Stimulated activated CD8-positive, alpha-beta memory T cell treated with anti-CD3 and anti-CD28 coated beads, Interleukin-2, amount 100 ng/mL, for 48 hours (primary cell): ENCODE measurements around the gene ANO3.

Experiments used
- DNase-seq, 2 donors: peaks; one replicate each; pipeline ENCODE4 v3.0.0-alpha.2; 2020; ENCODE audit warnings: low read depth in 2 of 2

Gene ANO3

DNA sequence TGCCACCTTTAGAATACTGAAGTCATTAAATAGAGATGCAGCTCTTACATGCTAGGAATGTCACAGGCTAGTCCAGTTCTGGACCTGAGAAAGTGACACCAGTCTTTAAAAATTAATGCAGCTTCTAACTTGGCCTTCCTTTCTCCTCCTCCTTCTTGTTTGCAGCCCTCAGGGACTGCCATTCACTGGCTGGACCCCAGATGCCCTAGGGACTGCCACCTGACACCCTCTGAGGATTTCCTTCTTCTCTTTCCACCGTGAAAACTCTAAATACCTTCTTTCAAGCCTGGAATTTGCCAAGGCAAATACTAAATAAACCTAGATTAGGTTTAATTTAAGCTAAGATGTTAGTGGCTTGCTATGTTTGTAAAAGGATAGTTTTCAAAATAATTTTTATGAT lies 161.7 kb downstream of the ANO3 start:
- no peak for DNase-seq

DNA sequence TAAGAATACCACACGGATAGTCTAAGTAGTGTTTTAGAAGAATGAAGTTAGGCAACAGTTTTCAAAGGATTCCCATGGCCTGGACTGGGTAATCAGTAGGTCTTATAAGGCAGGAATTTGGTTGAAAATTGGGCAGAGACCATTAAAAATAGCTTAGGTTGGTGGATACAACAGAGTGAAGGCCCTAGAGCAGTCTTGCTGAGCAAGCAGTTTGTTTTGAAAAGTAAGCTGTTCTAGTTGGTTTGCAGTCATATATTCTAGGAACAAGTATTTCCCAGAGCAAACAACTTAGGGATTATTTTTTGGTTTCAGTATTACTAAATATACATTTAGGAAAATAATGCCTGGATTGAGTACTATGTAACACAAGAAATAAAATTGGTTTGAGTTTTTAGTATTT lies 175.3 kb downstream of the ANO3 start:
- no peak for DNase-seq

DNA sequence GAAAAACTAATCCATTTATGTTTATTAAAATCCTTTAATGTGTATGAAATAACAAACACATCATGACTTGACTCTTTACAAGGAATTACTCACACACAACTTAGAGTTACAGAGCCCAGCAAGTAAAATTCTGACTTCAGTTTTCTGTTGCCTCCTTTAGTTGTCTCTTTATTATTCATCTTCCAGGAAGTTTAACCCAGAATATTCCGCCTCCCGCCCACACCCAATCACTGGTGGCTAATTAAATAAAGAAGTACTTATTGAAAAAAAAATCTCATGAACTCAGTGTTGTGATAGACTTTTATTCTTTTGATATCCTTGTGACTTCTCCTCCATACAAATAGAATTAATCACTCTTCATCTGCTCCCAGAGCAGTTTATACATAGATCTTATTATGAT lies 178.2 kb downstream of the ANO3 start:
- DNase-seq = no peak

DNA sequence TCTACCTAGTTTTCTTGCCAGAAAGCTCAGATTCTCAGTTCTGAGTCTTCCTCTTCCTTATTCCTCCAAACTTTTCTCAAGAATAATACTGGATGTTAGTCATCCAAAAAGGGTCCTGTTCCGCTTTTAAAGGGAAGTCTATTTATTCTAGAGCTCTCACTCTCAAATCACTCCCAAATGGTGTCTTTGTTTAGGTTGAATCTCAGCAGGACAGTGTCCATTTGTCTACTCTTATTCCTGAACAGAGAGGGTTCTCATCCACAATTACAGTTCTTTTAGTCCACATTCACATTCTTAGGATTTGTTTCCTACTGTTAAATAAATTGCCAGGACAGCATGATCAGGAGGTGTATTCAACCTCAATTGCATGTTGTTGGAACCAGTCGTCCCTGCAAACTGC lies 178.8 kb downstream of the ANO3 start:
- no peak for DNase-seq

DNA sequence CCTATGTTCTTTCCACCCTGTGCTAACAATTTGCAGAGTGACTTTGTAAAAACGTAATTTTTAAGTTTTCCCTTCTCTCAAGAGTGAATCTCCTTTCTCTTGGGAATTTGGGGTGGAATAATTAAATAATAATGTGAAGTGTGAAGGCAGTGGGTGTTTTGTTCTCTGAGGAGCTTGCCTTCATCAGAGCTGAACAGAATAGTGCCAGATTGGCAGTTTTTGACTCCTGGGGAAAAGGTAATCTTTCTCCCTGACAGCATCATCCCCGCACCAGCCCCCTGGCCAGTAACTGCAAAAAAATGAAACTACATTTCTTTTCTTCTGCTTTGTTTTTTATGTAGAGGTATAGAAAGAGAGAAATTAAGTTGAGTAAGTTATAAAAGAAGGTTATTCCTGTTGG lies 180.3 kb downstream of the ANO3 start:
- DNase-seq = no peak

DNA sequence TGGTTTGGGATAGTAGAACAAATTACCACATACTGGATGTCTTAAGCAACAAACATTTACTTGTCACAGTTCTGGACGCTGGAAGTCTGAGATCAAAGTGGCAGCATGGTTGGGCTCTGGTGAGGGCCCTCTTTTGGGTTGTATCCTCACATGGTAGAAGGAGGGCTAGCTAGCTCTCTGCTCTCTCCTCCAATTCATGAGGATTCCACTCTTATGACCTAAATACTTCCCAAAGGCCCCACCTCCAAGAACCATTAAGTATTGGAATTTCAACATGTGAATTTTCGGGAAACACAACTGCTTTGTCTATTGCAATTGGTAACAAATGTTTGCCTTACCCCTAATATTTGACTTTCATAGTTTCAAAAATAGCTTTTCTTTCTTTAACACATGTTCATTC lies 187.5 kb downstream of the ANO3 start:
- DNase-seq = no peak

DNA sequence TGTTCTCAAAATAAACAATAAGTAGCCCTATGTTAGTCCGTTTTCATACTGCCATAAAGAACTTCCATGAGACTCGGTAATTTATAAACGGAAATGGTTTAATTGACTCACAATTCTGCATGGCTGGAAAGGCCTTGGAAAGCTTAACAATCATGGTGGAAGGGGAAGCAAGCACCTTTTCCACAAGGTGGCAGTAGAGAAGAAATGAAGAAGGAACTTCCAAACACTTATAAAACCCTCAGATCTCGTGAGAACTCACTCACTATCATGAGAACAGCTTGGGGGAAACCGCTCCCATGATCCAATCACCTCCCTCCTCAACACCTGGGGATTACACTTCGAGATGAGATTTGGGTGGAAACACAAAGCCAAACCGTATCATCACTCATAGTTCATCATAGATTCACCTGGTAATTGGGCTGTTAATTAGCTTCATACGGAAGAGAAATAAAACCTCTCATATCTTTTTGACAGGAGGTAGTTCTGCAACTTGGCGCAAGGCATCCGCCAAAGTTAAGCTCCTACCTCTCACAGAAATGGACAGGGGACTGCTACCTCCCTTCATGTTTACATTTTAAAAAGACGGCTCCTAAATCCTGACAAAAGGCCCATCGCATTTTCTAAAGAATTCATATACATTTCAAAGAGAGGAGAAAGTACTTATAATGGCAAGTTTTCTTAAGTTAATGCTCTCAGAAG lies 191.1 kb downstream of the ANO3 start:
- no peak for DNase-seq

DNA sequence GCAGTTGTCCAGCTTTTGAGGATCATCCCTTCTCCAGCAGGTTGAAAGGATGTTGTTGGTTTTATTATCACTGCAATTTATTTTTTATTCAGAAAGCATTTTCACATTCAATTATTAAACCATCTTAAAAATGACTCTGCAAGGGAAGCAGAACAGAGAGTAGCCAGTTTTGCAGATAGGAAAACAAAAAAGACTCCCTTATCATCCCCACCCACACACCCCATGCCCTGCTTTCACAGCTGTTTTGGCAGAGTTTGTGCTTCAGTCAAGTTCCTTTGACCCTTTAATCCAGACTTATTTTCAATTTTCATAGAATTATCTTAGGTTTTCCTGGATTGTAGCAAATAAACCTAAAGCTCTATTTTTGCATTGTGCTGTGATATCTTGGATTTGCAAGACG lies 195.8 kb downstream of the ANO3 start:
- DNase-seq = no peak

DNA sequence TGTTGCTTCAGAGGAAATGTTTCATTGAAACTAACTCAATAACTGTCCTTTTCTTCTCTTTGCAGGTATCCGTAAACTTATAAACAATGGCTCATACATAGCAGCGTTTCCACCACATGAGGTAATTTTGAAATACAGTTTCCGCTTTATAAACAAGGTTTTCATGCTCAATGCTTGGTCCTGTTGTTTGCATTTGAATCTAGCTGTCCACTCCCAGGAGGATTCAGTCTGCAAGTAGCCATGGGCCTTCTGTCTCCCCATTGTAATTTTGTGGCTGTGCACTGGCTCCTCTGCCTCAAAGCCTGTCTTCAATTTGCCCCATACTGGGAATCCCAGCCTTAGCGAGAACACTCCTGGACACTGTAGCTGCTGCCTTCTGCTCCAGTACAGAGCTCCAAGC lies 205.4 kb downstream of the ANO3 start:
- DNase-seq = no peak

DNA sequence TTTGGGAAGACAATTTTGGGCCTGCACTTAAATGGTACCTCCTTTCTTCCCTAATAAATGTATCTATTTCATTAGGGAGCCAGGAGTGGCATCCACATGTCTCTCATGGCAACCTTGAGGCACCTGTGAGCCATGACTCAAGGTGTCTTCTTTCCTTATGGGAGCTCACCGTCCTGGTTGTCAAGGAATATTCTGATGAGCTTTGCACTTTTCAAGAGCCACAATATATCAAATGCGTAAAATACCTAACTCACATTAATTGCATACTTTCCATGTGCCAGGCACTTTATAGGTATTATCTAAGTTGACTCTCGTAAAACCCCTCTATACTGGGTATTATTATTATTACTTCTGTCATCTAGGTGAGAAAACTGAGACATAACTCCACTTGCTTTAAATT lies 207.6 kb downstream of the ANO3 start:
- no peak for DNase-seq

DNA sequence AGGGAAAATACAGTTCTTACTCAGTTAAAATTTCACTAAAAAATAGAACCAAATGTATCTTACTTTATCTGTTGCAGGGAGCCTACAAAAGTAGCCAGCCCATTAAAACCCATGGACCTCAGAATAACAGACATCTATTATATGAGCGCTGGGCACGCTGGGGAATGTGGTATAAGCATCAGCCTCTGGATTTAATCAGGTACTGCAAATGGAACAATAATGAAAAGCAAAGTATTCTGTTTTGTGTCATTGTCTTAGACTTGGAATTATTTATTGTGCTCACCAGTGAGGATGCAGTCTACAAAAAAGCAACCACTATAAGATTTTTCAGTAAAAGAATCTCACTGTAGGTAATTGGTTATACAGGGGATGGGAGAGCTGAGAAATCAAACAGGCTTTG lies 209.9 kb downstream of the ANO3 start:
- DNase-seq = no peak

DNA sequence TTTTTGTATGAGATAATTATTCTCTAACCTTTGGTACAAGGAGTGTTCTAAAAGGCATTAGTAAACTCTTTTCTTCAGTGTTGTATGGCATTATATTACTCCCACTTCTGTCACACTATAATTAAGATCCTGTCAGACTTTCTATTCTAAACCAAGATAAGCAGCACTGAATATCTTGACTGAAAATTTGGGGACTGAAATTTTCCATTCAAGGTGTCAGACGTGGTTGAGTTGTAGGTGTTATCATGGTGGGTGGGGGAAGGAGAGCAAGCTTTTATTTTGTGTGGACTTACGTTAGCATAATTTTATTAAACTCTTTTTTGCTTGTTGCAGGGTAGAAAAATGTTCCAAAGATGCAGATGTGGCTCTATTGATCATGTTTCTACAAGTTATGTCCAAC lies 217.2 kb downstream of the ANO3 start:
- DNase-seq = no peak

DNA sequence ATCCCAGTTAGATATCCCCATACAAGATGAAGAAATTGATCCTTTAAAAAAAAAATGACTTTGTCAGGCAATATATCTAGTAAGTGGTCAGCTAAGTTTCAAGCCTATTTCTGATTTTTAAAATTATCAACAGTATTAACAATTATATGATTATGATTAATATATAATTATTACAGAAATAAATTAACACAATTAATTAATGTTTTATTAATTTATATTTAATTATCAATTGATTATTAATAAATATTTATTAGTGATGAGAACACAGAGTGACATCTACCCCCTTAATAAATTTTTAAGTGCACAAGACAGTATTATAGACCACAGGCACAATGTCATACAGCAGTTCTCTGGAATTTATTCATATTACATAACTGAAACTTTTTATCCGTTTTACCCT lies 218.1 kb downstream of the ANO3 start:
- no peak for DNase-seq

DNA sequence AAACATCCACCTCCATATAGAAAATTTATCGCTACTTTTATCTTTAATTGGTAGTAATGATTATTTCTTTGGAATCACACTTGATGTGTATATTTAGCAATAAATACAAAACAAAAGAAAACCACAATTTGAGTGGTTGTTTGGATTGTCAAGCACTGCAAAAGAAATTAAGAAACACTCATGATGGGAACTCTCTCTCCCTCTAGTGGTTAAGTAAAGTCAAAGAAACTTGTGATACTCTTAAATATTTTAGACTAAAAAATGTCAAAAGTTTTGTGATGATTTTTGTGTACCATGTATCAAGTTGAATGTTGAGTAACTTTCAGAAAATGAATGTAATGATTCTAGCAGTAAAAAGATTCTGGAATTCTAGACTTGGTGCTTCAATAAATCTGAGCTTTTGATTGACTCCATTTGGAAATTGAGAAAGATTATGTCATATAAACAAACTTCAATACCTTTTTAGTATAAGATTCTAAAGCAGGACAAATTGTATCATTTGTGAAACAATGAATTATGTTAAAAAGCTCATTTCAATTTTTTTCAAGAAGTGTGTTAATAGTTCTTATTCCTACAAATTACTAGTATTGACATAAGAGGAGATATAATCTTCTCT lies 219.4 kb downstream of the ANO3 start:
- no peak for DNase-seq

DNA sequence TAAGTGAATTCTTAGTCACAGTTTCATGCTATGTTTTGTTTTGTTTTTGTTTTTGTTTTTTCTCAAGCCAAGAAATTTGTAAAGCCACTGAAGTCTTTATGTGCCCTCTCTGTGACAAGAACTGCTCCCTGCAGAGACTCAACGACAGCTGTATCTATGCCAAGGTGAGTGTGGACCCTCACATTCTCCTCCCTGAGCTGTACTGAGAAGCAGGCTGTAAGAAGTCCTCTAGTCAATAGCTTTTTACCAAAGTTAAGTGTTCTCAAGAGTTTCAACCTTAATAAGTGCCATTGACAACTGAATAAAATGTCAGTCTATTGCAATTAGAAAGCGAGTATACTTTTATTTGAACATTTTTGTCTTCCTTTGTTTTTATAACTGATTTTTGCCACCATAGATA lies 221.3 kb downstream of the ANO3 start:
- DNase-seq = no peak

DNA sequence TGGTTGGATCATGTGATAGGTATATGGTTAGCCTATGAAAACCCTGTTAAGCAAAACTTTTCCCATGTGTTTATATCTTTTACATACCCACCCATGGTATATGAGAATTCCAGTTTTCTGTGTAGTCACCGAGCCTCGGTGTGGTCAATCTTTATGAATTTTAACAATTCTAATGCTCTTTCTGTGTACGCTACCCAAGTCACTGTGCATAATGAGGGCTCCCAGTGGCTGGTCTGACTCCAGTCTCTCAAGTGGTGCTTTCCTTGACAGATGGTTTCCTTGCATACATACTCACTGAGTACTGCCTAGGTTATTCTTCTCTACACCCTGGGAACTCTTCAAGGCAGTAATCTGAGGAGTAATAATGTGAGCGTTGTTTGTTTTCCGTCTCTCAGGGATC lies 222.5 kb downstream of the ANO3 start:
- no peak for DNase-seq

DNA sequence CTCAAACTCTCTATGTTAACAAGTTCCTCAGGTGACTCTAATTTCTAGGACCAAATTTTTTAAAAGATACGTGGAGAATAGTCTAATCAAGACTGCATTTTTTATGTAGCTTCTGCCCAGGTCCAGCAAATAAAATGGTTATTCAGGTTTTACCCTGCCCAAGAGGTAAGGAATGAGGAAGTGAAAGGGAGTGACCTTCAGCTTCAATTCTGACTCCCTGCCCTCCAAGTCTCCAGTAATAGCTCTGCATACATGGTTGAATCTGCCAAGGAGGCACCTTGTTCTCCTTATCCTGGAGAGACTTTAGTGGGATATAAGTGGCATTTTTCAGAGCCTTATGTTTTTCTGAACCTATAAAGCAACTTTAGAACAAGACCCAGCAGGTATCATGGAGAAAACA lies 224.7 kb downstream of the ANO3 start:
- DNase-seq = no peak

DNA sequence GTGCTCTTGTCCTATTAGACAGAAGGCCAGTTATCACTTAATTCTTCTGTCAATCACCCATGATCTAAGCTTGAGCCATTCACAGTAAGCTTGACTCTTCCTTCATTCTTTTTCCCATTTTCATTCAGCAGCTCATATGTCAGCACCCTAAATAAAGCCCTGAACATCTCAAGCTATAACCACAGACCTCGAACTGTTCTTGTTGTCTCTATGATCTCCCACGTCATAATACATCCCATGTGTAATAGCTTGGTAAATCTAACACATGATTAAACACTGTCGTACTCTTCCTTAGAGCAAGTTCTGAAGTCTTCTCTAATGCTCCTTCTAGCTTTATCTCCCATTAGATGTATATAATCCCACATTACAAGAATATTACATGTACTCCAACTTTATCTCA lies 225.7 kb downstream of the ANO3 start:
- DNase-seq = no peak

DNA sequence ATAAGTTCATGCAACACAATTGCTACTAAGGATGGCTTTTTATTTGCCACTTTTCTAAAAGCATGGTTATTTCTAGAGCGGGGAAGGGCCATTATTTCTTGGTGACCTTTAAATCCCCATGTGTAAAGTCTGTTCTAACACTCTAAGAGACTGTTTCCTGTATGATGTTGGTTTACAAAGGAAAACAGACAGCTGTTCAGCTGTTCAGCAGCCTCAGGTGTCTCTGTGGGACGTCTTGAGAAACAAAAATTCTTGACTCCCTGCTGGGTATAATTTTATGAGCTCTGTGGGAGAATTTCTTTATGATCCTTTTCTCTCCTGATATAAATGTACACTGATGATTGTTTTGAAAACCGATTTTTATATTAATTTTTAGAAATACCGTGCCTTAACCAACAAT lies 226.3 kb downstream of the ANO3 start:
- no peak for DNase-seq

DNA sequence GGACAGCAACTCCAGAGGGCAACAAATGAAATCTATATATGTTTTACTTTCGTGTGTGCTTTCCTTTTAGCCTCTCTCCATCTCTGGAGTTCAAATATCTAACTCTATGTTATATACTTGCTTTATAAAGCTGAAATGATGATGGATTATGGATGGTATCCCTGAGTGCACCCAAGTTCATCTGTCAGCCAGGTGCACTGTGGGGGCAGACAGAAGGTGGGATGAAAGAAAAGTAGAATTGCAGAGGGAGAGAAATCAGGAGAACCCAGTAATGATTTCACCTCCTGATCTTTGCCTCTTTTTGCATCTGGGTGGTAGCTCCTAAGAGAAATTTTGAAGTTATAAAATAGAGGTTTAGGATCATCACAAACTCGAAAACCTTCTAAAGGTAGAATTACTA lies 237.7 kb downstream of the ANO3 start:
- no peak for DNase-seq

DNA sequence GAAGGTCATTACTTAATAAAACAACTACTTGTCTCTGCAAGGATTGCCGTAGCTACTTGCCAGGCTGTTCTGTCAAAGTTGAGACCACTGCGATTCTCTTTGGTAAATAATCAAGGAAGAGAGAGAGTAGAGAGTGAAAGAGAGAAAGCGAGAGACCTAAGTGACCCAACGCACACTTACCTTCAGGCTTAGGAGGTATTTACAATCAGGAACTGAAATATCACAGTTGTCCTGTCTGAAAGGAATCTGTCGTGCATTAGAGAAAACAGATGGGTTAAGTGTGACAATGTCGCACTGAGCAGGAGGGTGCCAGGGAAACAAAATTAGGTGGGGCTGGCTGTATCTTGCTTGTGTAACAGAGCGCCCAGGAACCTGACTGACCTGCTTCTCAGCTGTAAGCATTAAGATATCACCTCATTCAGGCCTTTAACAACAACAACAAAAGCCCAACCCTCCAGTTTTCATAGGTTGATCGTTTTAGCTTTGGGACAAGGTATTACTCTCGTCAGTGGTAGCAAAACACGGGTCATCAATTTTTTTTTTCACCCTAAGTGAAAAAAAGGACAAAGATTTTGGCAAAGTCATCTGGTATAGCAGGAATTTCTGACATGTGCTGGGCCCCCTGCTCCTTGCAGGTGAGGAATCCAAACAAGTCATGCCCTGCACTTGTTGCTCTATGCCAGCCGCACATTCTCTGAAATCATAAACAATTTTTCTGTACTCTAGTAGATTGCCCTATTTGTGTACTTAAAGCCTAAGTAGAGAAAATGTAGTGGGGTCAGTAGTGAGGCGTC lies 240.1 kb downstream of the ANO3 start, which contains the start of gene MUC15:
Gene MUC15, minus strand, starts transcription at position 403 of the 794 bp plus-strand sequence. CDS start 5,169 bp downstream, outside the sequence.
- DNase-seq = no peak

DNA sequence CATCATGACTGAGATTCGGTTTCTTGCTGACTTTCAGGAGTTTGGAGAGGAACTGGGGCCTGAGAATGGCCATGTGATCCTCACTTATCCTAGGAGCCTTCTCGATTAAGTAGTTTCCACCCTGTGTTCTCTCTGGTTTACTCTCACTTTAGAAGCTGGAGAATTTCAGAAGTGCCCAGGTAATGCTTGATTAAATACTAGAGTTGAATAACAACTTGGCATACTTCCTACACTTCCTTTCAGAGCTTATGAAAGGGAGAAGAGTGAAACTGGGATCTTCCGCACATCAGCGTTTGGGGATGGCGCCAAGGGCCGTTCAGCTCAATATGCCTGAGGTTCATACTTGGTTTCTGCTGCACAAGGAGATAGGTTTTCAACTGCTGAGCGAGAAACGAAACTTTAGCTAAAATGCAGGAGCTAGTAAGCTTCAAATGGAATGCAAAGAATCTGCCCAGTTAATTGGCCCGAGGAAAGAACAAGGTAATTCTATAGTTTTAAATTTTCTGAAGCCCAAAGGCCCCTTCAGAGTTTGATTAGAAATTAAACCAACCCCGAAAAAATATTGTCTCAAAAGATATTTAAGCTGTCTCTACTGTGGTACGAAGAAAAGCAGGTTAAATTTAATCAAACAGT lies 241.0 kb downstream of the ANO3 start:
- no peak for DNase-seq

DNA sequence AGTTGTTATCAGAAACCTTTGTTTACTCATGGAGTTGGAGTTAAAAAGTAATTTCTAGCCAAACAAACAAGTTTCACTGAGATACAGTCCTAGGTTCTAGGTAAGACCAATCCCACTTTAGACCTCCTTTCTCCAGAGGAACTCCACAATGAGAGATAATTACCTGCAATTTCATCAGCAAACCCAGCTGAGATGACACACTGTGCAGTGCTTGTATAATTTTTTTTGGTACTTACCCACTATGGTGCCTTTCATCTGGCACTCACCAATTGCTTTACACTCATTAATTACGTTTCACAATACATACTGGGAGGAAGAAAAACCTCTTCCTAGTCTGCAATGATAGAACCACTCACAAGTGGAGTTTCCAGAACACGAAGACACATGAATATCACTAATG lies 242.0 kb downstream of the ANO3 start:
- DNase-seq = no peak
